HepG2 (cell line): ENCODE measurements around the gene BSN. TPM values are rescaled to one million over a fixed set of nuclear protein-coding genes. Genes with fewer than 3 reads are reported as not detected.
A peak's percentile ranks its signal among the peaks of the same experiment; 100 is the strongest.

Experiments
- ATF4 ChIP-seq, 2 experiments: fragments of 450-650 bp in 1 of 2; sonication (generic) in 1 of 2; formaldehyde crosslinking; IDR thresholded peaks; 2 replicates each; pipeline versions ENCODE4 v1.5.0 to v1.8.0; 2020 to 2022; ENCODE audit warnings: mild to moderate bottlenecking in 1 of 2, missing genetic modification reagents in 1 of 2
- ATM ChIP-seq: fragments of 450-650 bp; IDR thresholded peaks from 2 replicates; pipeline ENCODE4 v1.7.1; 2017; ENCODE audit warnings: mild to moderate bottlenecking, borderline replicate concordance
- CHCHD3 ChIP-seq: sonication (generic); formaldehyde crosslinking; IDR thresholded peaks from 2 replicates; pipeline ENCODE4 v1.8.0; 2022; ENCODE audit warnings: mild to moderate bottlenecking, missing genetic modification reagents, moderate library complexity
- HCFC1 ChIP-seq: fragments of 150-350 bp; IDR thresholded peaks from 2 replicates; pipeline ENCODE4 v1.6.1; 2014; ENCODE audit warnings: low read depth, low read length
- HDAC6 ChIP-seq: fragments of 200-600 bp; sonication (generic); IDR thresholded peaks from 2 replicates; pipeline ENCODE4 v1.7.0; 2017; ENCODE audit warnings: mild to moderate bottlenecking, antibody characterized with exemption, low read length, low read depth
- HOXA7 ChIP-seq: sonication (generic); formaldehyde crosslinking; IDR thresholded peaks from 2 replicates; pipeline ENCODE4 v1.8.1; 2022; ENCODE audit warnings: mild to moderate bottlenecking, missing genetic modification reagents, moderate library complexity
- MAZ ChIP-seq, 2 experiments: sonication (generic) in 1 of 2; formaldehyde crosslinking in 1 of 2; IDR thresholded peaks; 2 replicates each; pipeline versions ENCODE4 v1.5.0 to v1.6.1; 2012 to 2020; ENCODE audit warnings: low read depth in 2 of 2, mild to moderate bottlenecking in 2 of 2, borderline replicate concordance in 1 of 2, improper control_type of control experiment in 1 of 2, low read length in 1 of 2, missing genetic modification reagents in 1 of 2, moderate library complexity in 1 of 2
- ONECUT2 ChIP-seq: sonication (generic); formaldehyde crosslinking; IDR thresholded peaks from 2 replicates; pipeline ENCODE4 v1.4.0; 2020; ENCODE audit warnings: missing genetic modification reagents
- PHB2 ChIP-seq: fragments of 450-650 bp; IDR thresholded peaks from 2 replicates; pipeline ENCODE4 v1.6.1; 2018; ENCODE audit not compliant: partially characterized antibody
- PRPF4 ChIP-seq: fragments of 200-400 bp; formaldehyde crosslinking; IDR thresholded peaks from 2 replicates; pipeline ENCODE4 v1.6.1; 2016; ENCODE audit warnings: low read length, low read depth; ENCODE audit not compliant: poor library complexity, severe bottlenecking
- SOX13 ChIP-seq, 3 experiments: fragments of 450-650 bp in 1 of 3; sonication (generic) in 1 of 3; formaldehyde crosslinking in 1 of 3; IDR thresholded peaks in 2 of 3; conservative IDR thresholded peaks in 1 of 3; 2 replicates each; pipeline versions ENCODE4 v1.5.0 to v1.6.1; 2016 to 2020; ENCODE audit warnings: antibody characterized with exemption in 1 of 3, mild to moderate bottlenecking in 1 of 3, missing compliant biosample characterization in 1 of 3, missing genetic modification reagents in 1 of 3, moderate library complexity in 1 of 3
- STAT5B ChIP-seq: sonication (generic); formaldehyde crosslinking; IDR thresholded peaks from 2 replicates; pipeline ENCODE4 v1.4.0; 2020; ENCODE audit warnings: missing genetic modification reagents
- TCF7 ChIP-seq: sonication (generic); IDR thresholded peaks from 2 replicates; pipeline ENCODE4 v1.6.1; 2016; ENCODE audit warnings: antibody characterized with exemption, low read depth
- ZBTB20 ChIP-seq: sonication (generic); formaldehyde crosslinking; IDR thresholded peaks from 2 replicates; pipeline ENCODE4 v1.8.1; 2023; ENCODE audit warnings: missing genetic modification reagents, low read depth, mild to moderate bottlenecking, borderline replicate concordance
- ZBTB7A ChIP-seq: sonication (generic); formaldehyde crosslinking; IDR thresholded peaks from 2 replicates; pipeline ENCODE4 v1.8.0; 2022; ENCODE audit warnings: mild to moderate bottlenecking, missing genetic modification reagents
- ZFY ChIP-seq: sonication (generic); formaldehyde crosslinking; IDR thresholded peaks from 2 replicates; pipeline ENCODE4 v1.4.0; 2020; ENCODE audit warnings: missing genetic modification reagents
- ZMYM4 ChIP-seq: sonication (generic); formaldehyde crosslinking; IDR thresholded peaks from 2 replicates; pipeline ENCODE4 v1.8.1; 2023; ENCODE audit warnings: mild to moderate bottlenecking, missing genetic modification reagents
- ZNF234 ChIP-seq: sonication (generic); formaldehyde crosslinking; conservative IDR thresholded peaks from 2 replicates; pipeline ENCODE4 v1.5.1; 2020; ENCODE audit warnings: mild to moderate bottlenecking, missing genetic modification reagents
- ZNF510 ChIP-seq: sonication (generic); formaldehyde crosslinking; IDR thresholded peaks from 2 replicates; pipeline ENCODE4 v1.4.0; 2020; ENCODE audit warnings: low read depth, mild to moderate bottlenecking, missing genetic modification reagents
- ZNF546 ChIP-seq: sonication (generic); formaldehyde crosslinking; conservative IDR thresholded peaks from 2 replicates; pipeline ENCODE4 v1.8.1; 2023; ENCODE audit warnings: mild to moderate bottlenecking, missing genetic modification reagents
- ZNF563 ChIP-seq: sonication (generic); formaldehyde crosslinking; IDR thresholded peaks from 2 replicates; pipeline ENCODE4 v1.8.0; 2022; ENCODE audit warnings: mild to moderate bottlenecking, moderate library complexity, missing genetic modification reagents
- ZNF670 ChIP-seq: sonication (generic); formaldehyde crosslinking; IDR thresholded peaks from 2 replicates; pipeline ENCODE4 v1.8.0; 2022; ENCODE audit warnings: mild to moderate bottlenecking, missing genetic modification reagents, borderline replicate concordance
- ZNF839 ChIP-seq: sonication (generic); formaldehyde crosslinking; IDR thresholded peaks from 2 replicates; pipeline ENCODE4 v1.4.0; 2020; ENCODE audit warnings: missing genetic modification reagents, mild to moderate bottlenecking, borderline replicate concordance
- ZNF850 ChIP-seq: sonication (generic); formaldehyde crosslinking; conservative IDR thresholded peaks from 2 replicates; pipeline ENCODE4 v1.9.0; 2021; ENCODE audit warnings: mild to moderate bottlenecking, missing genetic modification reagents
- polyA plus RNA-seq, 8 experiments: library from polyadenylated mRNA; depleted of rRNA in 3 of 8; stranded (reverse) in 7 of 8; unstranded in 1 of 8; fragments of >200 nt; fragmentation: Illumina TruSeq in 4 of 8; extraction: Trizol in 4 of 8; gene quantifications; 2 replicates each; pipeline versions ENCODE4 v1.2.1 to v1.2.3, GENCODE V29; 2011 to 2016; ENCODE audit warnings: low read depth in 4 of 8, missing spikeins in 1 of 8, mixed read lengths in 1 of 8; ENCODE audit not compliant: insufficient read depth in 1 of 8
- total RNA-seq, 5 experiments: library from RNA; depleted of rRNA; stranded (reverse); fragments of >200 nt; fragmentation: Illumina TruSeq; extraction: Trizol; gene quantifications; 2 replicates each; pipeline ENCODE4 v1.2.3, GENCODE V29; 2016; ENCODE audit warnings: low read depth in 1 of 5
- TF ChIP-seq, protein P1 (sequence below): sonication (generic); formaldehyde crosslinking; IDR thresholded peaks from 2 replicates; pipeline ENCODE4 v1.5.1; 2020; ENCODE audit warnings: missing genetic modification reagents, mild to moderate bottlenecking, borderline replicate concordance
- TF ChIP-seq, protein P2 (sequence below): IDR thresholded peaks from 2 replicates; pipeline ENCODE4 v1.6.1; 2012; ENCODE audit warnings: inconsistent platforms

Gene BSN
- total and polyA plus RNA-seq, 2 of the 13 experiments (the other 11 are each of a cell fraction or from before 2014, with no cell fraction given), result 0.42 to 0.86 TPM

DNA sequence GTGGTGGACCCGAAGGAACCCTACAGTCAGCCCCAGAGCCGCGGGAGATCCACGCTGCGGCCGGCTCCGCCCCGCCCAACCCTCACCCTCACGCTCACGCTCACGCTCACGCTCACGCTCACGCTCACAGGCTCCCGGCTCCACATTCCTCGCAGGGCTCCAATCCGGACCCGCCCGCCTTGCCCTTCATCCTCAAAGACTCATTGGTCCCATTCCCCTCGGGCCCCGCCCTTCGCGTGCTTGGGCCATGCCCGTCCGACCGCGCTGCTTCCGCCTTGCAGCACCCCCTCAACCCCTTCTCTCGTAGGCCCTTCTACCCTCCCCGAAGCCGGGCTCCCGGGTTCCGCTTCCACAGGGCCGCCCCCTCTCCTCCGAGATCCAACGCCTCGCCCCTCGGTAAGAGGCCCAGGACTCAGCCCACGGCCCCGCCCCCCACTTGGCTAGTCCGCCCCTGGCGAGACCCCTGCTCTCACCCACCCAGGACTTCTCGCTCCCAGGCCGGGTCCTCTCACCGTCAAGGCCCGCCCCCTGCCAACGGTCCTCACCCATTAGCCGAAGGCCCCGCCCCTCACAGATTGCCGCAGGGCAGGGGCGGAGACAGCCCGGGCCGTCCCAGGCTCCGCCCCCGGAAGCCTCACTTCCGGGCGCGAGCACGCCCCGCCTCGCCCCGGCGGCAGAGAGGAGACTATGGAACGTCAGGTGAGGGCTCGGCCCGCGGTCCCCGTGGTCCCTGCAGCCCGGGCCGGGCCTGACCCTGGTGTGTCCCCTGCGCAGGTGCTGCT is 119.6 kb downstream of the BSN start, which contains the start of gene APEH (continued):
- TF ChIP-seq, protein P1, sequence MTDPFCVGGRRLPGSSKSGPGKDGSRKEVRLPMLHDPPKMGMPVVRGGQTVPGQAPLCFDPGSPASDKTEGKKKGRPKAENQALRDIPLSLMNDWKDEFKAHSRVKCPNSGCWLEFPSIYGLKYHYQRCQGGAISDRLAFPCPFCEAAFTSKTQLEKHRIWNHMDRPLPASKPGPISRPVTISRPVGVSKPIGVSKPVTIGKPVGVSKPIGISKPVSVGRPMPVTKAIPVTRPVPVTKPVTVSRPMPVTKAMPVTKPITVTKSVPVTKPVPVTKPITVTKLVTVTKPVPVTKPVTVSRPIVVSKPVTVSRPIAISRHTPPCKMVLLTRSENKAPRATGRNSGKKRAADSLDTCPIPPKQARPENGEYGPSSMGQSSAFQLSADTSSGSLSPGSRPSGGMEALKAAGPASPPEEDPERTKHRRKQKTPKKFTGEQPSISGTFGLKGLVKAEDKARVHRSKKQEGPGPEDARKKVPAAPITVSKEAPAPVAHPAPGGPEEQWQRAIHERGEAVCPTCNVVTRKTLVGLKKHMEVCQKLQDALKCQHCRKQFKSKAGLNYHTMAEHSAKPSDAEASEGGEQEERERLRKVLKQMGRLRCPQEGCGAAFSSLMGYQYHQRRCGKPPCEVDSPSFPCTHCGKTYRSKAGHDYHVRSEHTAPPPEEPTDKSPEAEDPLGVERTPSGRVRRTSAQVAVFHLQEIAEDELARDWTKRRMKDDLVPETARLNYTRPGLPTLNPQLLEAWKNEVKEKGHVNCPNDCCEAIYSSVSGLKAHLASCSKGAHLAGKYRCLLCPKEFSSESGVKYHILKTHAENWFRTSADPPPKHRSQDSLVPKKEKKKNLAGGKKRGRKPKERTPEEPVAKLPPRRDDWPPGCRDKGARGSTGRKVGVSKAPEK (CRISPR knock-in tag), result no peak
- TF ChIP-seq ATF4 (CRISPR knock-in tag; IDR thresholded peaks at IDR 0.05) (peak in 1 of 2 experiments; percentile 53; a peak in 1 of 4 replicates), TCF7 (no peak), ZMYM4 (peak; percentile 9; the same call in 1 of the 2 replicates), ZNF850 (CRISPR knock-in tag) (peak; percentile 84; the same call in 1 of the 2 replicates), PRPF4 (no peak), CHCHD3 (no peak), ZBTB20 (peak; percentile 60), ATM (no peak), MAZ (IDR thresholded peaks at IDR 0.05; ENCODE audit: borderline replicate concordance, low read depth, low read length) (peak; percentile 81), MAZ (CRISPR knock-in tag; IDR thresholded peaks at IDR 0.05; ENCODE audit: low read depth) (peak; percentile 19), ZNF670 (peak; percentile 90), ZNF563 (CRISPR knock-in tag) (peak; percentile 69), HOXA7 (no peak), SOX13 (IDR thresholded peaks at IDR 0.05) (no peak), SOX13 (CRISPR knock-in tag; conservative IDR thresholded peaks at IDR 0.05 in 1 of 2, IDR thresholded peaks at IDR 0.05 in 1 of 2) (no peak), ZNF234 (CRISPR knock-in tag) (no peak), ZBTB7A (CRISPR knock-in tag) (peak; percentile 69; the same call in 1 of the 2 replicates), ZNF839 (CRISPR knock-in tag) (0 out of 2 replicates have a peak, but pooled peaks have one; percentile 15), ZNF546 (CRISPR knock-in tag) (peak; percentile 70; the same call in 1 of the 2 replicates), ZNF510 (CRISPR knock-in tag) (peak; percentile 32; the same call in 1 of the 2 replicates), STAT5B (CRISPR knock-in tag) (no peak), HCFC1 (no peak), PHB2 (no peak), HDAC6 (no peak), ONECUT2 (CRISPR knock-in tag) (no peak), ZFY (CRISPR knock-in tag) (peak; percentile 74)
- TF ChIP-seq, protein P2, sequence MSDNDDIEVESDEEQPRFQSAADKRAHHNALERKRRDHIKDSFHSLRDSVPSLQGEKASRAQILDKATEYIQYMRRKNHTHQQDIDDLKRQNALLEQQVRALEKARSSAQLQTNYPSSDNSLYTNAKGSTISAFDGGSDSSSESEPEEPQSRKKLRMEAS, result no peak
